HG03103 (cell line): ENCODE measurements around the gene NFE2L1.

Source experiments
- ATAC-seq: cut with Tn5 transposase; IDR thresholded peaks from one replicate; pipeline ENCODE4 v1.9.1; 2021; ENCODE audit warnings: low read depth; ENCODE audit not compliant: unreplicated experiment

NFE2L1 gene

DNA sequence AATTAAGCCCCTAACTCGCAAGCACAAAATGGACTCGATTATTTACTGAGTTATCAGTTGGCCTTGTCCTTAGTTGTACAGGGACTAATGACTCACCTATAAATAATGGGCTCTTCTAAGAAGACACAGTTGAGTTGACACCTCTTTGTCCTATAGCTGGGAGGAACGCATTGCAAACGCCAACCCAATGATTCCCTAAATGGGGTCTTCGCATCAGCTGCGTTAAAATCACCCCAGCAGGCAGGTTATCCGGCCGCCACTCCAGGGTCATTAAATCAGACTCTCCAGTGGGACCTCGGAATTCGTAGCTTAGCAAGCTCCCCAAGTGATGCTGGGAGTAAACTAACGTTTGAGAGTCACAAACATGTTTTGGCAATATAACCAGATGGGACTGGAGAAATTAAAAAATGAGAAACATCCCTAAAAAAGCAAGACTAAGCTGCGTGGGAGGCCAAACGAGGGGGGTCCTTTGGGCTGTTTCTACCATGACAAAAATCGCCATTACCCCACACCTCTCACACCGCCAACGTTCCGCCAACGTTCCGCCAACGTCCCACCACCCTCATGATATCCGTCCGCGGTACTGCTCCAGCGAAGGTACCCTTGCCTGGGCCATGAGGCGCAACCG lies 932 bp upstream of the NFE2L1 start:
- no peak for ATAC-seq

DNA sequence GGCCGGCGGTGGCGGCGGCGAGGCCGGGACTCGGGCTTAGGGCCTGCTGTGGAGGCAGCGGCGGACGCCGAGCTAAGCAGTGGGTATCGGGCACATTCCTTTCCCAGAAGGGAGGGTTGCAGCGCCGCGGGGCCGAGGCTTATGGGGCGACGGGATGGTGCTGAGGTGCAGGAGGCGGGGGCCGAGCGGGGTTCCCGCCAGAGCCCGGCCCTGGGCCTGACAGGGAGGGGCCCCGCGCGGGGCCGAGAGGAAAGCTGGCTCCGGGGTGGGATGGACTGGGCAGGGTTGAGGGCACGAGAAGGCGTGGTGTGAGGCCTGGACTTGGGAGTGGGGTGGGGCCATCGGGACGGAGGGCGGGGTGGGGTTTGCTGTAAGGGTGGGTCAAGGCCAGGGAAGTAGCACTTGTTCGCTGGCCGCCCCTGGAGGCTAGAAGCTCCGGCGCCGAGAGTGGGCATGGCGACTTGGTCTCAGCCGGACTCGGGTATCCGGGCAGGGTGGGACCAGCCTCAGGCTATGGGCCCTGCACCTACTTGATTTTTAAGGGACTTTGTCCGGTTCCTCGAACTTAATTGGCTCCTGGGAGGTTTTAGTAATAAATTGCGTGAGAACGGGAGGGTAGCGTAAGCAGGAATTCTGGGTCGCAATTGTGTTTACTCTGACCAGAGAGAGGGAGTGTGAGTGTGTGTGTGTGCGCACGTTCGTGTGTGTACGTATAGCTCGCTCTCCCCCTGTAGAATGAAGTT lies 396 bp downstream of the NFE2L1 start:
- peak; percentile 24 for ATAC-seq

DNA sequence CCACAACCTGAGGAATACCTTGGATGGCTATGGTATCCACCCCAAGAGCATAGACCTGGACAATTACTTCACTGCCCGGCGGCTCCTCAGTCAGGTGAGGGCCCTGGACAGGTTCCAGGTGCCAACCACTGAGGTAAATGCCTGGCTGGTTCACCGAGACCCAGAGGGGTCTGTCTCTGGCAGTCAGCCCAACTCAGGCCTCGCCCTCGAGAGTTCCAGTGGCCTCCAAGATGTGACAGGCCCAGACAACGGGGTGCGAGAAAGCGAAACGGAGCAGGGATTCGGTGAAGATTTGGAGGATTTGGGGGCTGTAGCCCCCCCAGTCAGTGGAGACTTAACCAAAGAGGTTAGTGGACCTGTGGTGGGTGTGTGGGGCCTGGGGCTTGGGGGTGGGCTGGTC lies 3.1 kb downstream of the NFE2L1 start:
- no peak for ATAC-seq

DNA sequence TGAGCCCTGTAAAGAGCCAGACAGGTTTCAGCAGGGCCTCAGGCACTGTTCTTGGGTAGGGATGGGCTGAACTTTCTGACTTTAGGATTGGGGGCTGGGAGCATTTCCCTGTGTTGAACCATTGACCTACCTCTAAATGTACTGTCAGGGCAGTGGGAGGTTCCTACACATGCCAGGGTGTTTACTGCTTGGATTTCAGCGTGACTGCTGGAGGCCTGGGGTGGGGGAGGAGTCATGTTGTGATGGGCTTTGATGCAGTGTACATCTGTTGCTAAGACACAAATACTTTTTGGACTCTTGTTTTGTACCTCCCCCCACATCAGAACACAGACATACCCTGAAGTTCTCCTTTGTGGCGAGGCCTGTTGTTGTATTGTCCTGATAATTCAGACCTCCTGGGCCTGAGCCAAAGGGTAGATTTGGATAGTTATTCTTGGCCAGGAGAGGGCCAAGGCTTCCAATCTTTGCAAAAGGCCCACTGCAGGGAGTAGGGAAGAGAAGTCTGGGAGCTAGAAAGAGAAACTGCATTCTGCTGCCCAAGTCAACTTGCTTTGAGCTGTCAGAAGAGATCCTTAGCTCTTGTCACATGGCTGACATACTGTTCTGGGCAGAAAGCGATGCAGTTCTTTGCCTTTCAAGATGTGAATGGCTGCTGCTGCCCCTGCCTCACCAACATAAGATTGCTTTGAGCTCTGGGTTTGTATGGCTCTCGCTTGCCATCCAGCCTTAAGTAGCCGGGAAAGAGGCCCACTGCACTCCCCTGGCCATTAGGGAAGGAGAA lies 3.7 kb downstream of the NFE2L1 start:
- no peak for ATAC-seq

DNA sequence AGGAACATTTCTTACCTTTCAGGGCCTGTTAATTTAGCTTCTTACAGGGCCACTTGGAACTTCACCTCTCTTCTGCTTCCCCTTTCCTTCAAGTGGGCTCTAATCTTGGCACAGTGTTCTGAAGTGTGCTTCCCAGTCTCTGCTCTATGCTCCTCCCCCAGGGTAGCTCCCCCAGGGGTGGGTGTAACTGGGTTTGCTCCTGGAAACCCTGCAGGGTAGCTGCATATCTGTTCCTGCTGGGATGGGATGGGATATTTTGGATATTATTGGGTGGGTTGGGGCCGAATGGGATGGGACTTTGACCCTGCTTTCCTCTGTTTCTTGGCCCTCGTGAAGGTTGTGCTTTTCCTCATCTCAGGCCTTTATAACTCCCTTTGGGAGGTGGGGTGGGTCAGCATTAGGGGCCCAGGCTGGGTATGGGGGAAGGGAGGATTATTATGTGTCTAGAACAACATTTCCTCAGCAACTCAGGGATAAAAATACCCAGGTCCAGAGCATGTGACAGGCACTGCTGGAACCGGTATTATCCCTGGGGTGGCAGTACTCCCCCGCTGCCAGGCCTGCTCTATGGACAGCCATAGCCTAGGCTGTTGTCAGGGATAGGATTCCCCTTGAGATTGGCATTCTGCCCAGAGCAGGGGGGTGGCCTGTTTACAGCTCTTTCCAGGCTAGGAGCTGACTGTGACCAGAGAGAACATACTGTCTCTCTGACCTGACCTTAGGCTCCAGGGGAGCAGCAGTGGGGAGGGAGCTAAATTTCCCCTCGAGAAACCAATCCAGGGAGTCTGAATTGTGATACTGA lies 5.0 kb downstream of the NFE2L1 start:
- no peak for ATAC-seq

DNA sequence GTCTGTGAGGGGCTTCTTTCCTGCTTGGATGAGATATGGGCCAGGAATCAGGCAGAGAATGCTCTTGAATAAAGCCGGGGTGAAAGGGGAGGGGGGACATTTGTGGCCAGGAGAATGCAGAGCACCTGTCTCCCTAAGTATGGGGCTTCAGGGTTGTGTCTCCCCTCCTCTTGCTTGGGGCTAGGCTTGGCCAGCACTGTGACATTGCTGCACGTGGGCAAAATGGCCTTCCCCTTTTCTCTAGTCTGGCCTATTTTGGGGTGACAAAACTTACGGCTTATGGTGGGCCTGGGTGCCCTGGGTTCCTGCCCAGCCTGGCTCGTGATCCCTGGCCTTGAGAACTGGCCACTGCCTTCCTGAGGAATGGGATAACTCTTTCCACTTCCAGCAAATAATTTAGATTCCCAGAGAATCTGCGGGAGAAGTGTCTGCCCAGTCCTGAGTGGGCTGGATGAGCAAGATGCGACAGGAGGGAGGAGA lies 5.6 kb downstream of the NFE2L1 start:
- ATAC-seq = no peak

DNA sequence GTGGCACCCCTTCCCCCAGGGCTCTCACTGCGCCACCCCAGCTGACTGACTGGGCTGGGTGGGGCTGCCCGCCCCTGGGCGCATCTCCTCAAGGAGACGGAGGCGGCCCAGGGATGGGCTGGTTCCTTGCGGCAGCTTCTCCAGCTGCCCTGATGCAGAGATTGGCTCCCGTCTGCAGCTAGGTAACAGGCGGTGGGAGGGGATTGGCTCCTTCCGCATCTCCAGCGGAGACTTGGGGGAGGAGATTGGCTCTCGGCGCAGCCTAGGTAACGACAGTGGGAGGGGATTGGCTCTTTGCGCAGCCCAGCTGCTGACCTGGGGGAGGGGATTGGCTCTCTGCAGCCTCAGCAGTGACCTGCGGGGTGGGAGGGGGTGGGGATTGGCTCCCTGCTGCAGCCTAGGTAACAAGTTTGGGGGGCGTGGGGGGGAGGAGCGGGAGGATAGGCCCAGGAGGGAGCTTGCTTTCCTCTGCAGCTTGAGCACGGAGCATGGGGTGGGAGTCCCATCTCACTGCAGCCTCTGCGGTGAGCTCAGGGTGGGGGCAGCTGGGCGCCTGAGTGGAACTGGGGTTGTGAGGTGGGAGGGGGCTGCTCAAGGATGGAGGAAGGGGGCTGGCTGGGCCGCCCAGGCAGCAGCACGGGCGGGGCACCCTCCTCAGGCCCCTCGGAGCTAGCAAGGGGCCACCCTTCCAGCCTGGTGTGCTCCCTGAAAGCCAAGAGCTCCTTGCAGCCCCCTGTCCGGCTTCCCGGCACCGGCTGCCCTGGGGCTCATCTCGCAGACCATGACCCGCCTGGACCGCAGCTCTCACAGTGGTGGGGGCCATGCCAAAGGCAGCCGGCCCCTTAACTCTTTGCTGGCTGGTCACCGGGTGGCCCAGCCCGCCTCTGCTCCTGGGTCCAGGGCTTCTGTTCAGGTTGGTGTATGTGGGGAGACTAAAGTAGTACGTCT lies 6.4 kb downstream of the NFE2L1 start:
- ATAC-seq = no peak

DNA sequence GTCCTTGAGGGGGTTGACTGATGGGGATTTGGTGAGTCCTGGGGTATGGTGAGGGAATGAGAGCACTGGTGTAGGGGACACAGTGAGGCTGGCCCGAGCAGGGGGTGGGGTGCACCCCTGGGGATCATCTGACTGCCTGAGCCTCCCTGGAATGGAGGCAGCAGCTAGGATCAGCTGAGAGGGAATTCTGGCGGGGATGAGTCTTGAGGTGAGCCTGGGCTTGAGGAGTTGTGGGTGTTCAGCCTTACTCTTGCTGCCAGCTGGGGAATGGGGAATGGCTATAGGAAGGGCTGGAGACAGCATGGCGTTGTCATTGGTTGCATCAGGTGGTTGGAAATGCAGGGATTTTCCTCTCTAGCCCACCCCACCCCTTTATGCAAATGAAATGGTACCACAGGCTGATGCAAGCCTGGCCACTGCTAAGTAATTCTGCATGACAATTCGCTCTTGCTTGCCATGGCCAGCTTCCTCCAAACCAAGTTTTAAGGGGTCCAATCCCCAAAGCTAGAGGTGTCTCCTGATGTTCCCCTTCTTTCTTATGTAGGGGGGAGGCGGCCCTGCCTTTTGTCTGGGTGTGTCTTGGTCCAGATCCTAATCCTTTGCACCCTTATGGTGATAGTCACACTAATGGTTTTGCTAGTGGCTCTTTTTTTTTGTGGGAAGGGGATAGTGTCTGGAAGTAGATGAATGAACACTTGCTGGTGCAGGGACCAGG lies 7.5 kb downstream of the NFE2L1 start:
- ATAC-seq = no peak

DNA sequence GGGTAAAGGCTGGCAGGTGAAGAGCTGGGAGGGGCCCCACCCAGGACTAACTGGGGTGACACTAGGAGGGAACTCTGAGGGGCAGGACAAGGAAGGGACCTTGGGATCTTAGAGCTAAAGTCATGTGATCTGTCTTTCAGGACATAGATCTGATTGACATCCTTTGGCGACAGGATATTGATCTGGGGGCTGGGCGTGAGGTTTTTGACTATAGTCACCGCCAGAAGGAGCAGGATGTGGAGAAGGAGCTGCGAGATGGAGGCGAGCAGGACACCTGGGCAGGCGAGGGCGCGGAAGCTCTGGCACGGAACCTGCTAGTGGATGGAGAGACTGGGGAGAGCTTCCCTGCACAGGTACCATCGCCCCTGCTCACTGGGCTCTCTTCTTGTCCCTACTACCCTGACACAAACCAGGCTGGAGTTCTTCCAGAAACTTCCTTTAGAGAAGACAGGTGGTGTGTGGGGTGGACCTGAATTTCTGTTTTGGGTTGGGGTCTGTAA lies 8.1 kb downstream of the NFE2L1 start:
- no peak for ATAC-seq

DNA sequence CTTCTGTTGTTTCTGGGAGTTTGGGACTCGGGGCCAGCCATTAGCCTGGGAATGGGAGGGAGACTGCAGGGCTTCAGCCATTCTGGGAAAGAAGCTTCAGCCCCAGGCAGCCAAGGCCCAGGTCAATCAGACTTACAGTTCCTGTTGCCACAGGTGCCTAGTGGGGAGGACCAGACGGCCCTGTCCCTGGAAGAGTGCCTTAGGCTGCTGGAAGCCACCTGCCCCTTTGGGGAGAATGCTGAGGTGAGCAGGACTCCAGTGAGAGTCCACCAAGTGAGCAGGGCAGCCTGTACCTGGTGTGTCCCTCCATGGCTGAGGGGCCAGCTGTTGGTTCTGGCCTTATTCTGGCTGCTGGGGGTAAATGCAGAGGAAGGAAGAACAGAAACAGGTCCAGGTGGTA lies 8.7 kb downstream of the NFE2L1 start:
- ATAC-seq = no peak

DNA sequence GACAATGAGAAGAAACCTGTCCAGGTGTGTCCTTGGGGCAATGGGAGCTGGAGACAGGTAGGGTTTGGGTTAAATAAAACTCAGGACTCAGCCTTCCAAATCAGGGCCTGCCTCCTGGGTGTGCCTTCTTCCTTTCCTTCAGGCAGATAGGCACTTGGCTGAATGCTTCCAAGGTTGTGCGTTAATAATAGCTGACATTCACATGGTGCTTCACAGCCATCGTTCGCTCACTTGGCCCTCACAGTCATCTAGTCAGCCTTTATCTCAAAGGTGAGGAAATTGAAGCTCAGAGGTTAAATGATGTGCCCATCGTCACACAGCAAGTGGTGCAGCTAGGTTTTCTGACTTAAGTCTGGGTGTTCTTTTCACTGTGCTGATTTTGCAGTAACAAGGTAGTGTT lies 9.5 kb downstream of the NFE2L1 start:
- ATAC-seq = no peak

DNA sequence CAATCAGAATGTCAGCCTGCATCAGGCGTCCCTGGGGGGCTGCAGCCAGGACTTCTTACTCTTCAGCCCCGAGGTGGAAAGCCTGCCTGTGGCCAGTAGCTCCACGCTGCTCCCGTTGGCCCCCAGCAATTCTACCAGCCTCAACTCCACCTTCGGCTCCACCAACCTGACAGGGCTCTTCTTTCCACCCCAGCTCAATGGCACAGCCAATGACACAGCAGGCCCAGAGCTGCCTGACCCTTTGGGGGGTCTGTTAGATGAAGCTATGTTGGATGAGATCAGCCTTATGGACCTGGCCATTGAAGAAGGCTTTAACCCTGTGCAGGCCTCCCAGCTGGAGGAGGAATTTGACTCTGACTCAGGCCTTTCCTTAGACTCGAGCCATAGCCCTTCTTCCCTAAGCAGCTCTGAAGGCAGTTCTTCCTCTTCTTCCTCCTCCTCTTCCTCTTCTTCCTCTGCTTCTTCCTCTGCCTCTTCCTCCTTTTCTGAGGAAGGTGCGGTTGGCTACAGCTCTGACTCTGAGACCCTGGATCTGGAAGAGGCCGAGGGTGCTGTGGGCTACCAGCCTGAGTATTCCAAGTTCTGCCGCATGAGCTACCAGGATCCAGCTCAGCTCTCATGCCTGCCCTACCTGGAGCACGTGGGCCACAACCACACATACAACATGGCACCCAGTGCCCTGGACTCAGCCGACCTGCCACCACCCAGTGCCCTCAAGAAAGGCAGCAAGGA lies 10.4 kb downstream of the NFE2L1 start:
- no peak for ATAC-seq

DNA sequence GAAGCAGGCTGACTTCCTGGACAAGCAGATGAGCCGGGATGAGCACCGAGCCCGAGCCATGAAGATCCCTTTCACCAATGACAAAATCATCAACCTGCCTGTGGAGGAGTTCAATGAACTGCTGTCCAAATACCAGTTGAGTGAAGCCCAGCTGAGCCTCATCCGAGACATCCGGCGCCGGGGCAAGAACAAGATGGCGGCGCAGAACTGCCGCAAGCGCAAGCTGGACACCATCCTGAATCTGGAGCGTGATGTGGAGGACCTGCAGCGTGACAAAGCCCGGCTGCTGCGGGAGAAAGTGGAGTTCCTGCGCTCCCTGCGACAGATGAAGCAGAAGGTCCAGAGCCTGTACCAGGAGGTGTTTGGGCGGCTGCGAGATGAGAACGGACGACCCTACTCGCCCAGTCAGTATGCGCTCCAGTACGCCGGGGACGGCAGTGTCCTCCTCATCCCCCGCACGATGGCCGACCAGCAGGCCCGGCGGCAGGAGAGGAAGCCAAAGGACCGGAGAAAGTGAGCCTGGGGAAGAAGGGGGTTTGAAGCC lies 11.0 kb downstream of the NFE2L1 start:
- no peak for ATAC-seq

DNA sequence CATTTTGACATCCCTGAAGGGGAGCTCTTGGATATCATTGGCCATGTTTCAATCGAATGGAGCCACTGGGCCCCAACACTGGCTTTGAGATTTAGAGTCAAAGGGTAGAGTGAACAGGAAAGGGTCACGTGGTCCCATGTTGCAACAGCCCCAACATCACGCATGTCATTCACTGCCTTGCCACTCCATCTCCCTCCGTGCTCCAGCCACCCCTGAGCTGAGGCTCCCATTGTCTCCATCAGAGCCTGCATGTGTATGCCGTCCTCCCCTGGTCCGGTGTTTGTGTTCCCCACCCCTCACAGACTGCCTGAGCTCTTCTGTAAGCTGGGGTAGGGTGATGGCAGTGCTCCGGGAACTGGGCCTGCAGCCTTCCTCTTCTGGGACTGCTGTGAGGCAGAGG lies 12.1 kb downstream of the NFE2L1 start:
- no peak for ATAC-seq

DNA sequence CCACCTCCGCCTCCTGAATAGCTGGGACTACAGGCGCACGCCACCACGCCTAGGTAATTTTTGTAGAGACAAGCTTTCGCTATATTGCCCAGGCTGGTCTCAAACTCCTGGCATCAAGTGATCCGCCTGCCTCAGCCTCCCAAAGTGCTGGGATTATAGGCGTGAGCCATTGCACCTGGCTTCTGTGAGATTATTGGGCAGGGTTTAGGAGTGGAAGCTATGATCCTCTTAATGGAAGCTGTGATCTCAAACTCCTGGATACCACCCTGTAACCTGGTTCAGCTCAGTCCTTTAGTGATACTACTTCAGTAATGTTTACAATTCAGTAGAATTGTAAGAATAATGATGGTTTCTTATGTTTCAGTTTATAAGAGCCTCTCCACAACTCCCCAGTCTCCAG lies 14.1 kb downstream of the NFE2L1 start:
- no peak for ATAC-seq

DNA sequence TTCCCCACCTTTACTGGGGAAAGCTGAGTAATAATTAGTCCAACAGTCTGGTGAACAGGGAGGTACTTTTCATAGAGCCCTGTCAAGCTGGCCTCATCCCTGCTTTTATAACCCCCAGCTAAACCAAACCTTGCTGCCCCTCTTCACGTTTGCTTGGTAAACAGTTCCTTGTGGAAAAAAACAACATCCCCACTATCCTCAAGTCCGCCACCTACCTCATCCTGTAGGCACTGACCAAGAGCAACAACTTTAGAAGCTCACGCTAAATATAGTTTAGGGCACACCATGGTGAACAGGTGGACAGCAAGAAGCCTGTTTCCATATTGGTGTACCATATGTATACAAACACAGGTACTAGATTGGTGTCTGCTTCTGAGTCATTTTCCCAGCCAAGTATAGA lies 16.5 kb downstream of the NFE2L1 start:
- no peak for ATAC-seq

DNA sequence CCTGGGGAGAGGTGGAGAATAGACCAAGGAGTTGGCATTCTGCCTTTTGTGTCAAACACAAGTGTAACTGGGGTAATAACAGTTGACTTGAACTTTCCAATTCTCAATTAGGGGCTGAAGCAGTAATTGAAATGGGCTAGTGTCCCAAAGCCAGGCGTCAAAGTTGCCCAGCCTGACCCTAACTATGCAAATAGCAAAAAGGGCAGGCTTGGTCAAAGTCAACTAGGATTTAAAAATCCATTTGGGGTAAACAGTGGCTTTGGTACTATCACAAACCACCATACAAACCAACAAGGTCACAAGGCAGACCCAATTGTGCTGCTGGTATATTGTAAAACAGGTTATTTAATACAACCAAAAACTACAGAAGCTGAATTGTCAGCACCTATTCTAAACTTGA lies 18.0 kb downstream of the NFE2L1 start:
- ATAC-seq = no peak

DNA sequence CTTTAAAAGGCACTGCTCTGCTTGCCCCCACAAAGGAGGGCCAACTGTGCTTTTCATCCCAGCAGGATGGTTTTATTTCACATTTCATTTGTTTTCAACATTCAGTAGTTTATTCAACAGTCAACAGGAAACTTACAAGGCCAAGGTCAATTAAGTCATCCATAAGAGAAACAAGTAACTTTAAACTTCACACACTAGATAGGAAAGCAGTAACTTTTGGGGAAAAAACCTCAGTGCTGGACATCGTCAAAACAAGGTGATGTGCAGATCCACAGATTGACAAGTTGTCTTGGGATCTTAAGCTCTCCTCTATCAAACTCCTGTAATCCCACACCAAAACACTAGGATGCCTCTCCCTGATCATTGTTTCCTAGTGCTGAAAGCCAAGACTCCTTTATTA lies 18.5 kb downstream of the NFE2L1 start:
- ATAC-seq = no peak
